ENCODE measurements around the gene UGT1A4.

UGT1A4 gene

DNA sequence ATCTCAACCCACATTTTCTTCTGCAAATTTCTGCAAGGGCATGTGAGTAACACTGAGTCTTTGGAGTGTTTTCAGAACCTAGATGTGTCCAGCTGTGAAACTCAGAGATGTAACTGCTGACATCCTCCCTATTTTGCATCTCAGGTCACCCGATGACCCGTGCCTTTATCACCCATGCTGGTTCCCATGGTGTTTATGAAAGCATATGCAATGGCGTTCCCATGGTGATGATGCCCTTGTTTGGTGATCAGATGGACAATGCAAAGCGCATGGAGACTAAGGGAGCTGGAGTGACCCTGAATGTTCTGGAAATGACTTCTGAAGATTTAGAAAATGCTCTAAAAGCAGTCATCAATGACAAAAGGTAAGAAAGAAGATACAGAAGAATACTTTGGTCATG is 49.5 kb downstream of the UGT1A4 start:
- TF ChIP-seq POLR2AphosphoS5 (IDR thresholded peaks at IDR 0.05; ENCODE audit: low read depth, low read length) (no peak), REST (IDR thresholded peaks at IDR 0.05; ENCODE audit: insufficient read depth in 1 of 2, low read depth in 2 of 2, low read length in 2 of 2) (no peak), SIN3A (IDR thresholded peaks at IDR 0.05; ENCODE audit: borderline replicate concordance, insufficient read depth, low read length) (no peak), TAF1 (IDR thresholded peaks at IDR 0.05; ENCODE audit: borderline replicate concordance, insufficient read depth, low read length) (no peak), FOXP2 (optimal IDR thresholded peaks at IDR 0.05; ENCODE audit: borderline replicate concordance, extremely low read depth, extremely low read length, insufficient read depth) (no peak)

- TF ChIP-seq POLR2AphosphoS5 (IDR thresholded peaks at IDR 0.05; ENCODE audit: low read depth, low read length) (no peak), REST (IDR thresholded peaks at IDR 0.05; ENCODE audit: insufficient read depth in 1 of 2, low read depth in 2 of 2, low read length in 2 of 2) (no peak), SIN3A (IDR thresholded peaks at IDR 0.05; ENCODE audit: borderline replicate concordance, insufficient read depth, low read length) (no peak), FOXP2 (optimal IDR thresholded peaks at IDR 0.05; ENCODE audit: borderline replicate concordance, extremely low read depth, extremely low read length, insufficient read depth) (no peak)
Measured at GRCh38 chr2:233769260-233769659, 50.7 kb downstream of the UGT1A4 start.

GRCh38 chr2:233772153-233772552 is 53.6 kb downstream of the UGT1A4 start:
- no peak for TF ChIP-seq FOXP2 (optimal IDR thresholded peaks at IDR 0.05; ENCODE audit: borderline replicate concordance, extremely low read depth, extremely low read length, insufficient read depth)
- no peak for TF ChIP-seq REST (IDR thresholded peaks at IDR 0.05; ENCODE audit: insufficient read depth in 1 of 2, low read depth in 2 of 2, low read length in 2 of 2)
- TF ChIP-seq POLR2AphosphoS5 (IDR thresholded peaks at IDR 0.05; ENCODE audit: low read depth, low read length), result no peak
- no peak for TF ChIP-seq TAF1 (IDR thresholded peaks at IDR 0.05; ENCODE audit: borderline replicate concordance, insufficient read depth, low read length)
- TF ChIP-seq SIN3A (IDR thresholded peaks at IDR 0.05; ENCODE audit: borderline replicate concordance, insufficient read depth, low read length), result no peak

GRCh38 chr2:233772583-233772982 is 54.0 kb downstream of the UGT1A4 start:
- TF ChIP-seq SIN3A (IDR thresholded peaks at IDR 0.05; ENCODE audit: borderline replicate concordance, insufficient read depth, low read length) (no peak), POLR2AphosphoS5 (IDR thresholded peaks at IDR 0.05; ENCODE audit: low read depth, low read length) (no peak), TAF1 (IDR thresholded peaks at IDR 0.05; ENCODE audit: borderline replicate concordance, insufficient read depth, low read length) (no peak), REST (IDR thresholded peaks at IDR 0.05; ENCODE audit: insufficient read depth in 1 of 2, low read depth in 2 of 2, low read length in 2 of 2) (no peak), FOXP2 (optimal IDR thresholded peaks at IDR 0.05; ENCODE audit: borderline replicate concordance, extremely low read depth, extremely low read length, insufficient read depth) (no peak)

DNA sequence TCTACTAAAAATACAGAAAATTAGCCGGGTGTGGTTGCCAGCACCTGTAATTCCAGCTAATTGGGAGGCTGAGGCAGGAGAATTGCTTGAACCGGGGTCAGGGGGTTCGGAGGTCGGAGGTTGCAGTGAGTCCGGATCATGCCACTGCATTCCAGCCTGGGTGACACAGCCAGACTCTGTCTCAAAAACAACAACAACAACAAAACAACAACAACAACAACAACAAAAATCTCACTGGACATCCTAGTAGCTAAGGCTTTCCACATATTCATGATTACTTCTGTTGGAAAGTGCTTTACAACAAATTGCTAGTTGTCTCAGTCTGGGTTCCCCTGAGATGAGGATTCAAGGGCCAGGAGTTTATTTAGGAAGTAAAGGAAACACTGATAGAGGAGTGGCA is 55.3 kb downstream of the UGT1A4 start:
- TF ChIP-seq TAF1 (IDR thresholded peaks at IDR 0.05; ENCODE audit: borderline replicate concordance, insufficient read depth, low read length) (no peak), REST (IDR thresholded peaks at IDR 0.05; ENCODE audit: insufficient read depth in 1 of 2, low read depth in 2 of 2, low read length in 2 of 2) (no peak), FOXP2 (optimal IDR thresholded peaks at IDR 0.05; ENCODE audit: borderline replicate concordance, extremely low read depth, extremely low read length, insufficient read depth) (no peak), SIN3A (IDR thresholded peaks at IDR 0.05; ENCODE audit: borderline replicate concordance, insufficient read depth, low read length) (no peak), POLR2AphosphoS5 (IDR thresholded peaks at IDR 0.05; ENCODE audit: low read depth, low read length) (no peak)

Measured in PFSK-1 (cell line).